Measurements from ENCODE around the gene STX7.
A peak's percentile ranks its signal among the peaks of the same experiment; 100 is the strongest.

Gene STX7

GRCh38 chr6:132471787-132472186 is 41.1 kb downstream of the STX7 start:
- no peak for DNase-seq
- no peak overlapping the region for H3K18ac ChIP-seq (ENCODE audit: low read length)
- H3K4ac ChIP-seq (ENCODE audit: low read depth, low read length): no peak overlapping the region
- H3K36me3 ChIP-seq (ENCODE audit: control insufficient read depth in 1 of 2, insufficient read depth in 2 of 2, low read length in 2 of 2): peaks cover 0 to 6% of the 10 kb centered on the region in 2 experiments
- H2BK12ac ChIP-seq (ENCODE audit: low read length): no peak overlapping the region
- H3K27ac ChIP-seq (ENCODE audit: low read depth, low read length): no peak overlapping the region
- no peak overlapping the region for H2AK5ac ChIP-seq (ENCODE audit: low read length)
- H2AFZ ChIP-seq (ENCODE audit: insufficient read depth, low read length, poor library complexity): no peak overlapping the region
- H3K79me2 ChIP-seq (ENCODE audit: control insufficient read depth, insufficient read depth, low read length, poor library complexity): no peaks in the 10 kb centered on the region
- no peak overlapping the region for H3K9ac ChIP-seq (ENCODE audit: low read length)
- no peak overlapping the region for H3K23ac ChIP-seq (ENCODE audit: low read length)
- H3K4me3 ChIP-seq (ENCODE audit: low read depth, low read length): no peak overlapping the region
- H3K4me1 ChIP-seq (ENCODE audit: control insufficient read depth in 1 of 2, insufficient read depth in 2 of 2, low read length in 2 of 2): peaks cover 0 to 2% of the 10 kb centered on the region in 2 experiments
- no peaks in the 10 kb centered on the region for H3K9me3 ChIP-seq (ENCODE audit: insufficient read depth, low read depth, low read length)
- no peaks in the 10 kb centered on the region for H3K79me1 ChIP-seq (ENCODE audit: low read length)
- no CpG with 5 or more reads among the region's 3 CpGs for WGBS (ENCODE audit: extremely low coverage, insufficient coverage, insufficient read length)
- no peak overlapping the region for H3K4me2 ChIP-seq (ENCODE audit: low read length)
- H3K14ac ChIP-seq (ENCODE audit: low read length): no peak overlapping the region
- H4K12ac ChIP-seq (ENCODE audit: low read depth, low read length): no peak overlapping the region
- H4K8ac ChIP-seq (ENCODE audit: low read depth, low read length): no peak overlapping the region
- H3K27me3 ChIP-seq (ENCODE audit: insufficient read depth, low read length): no peaks in the 10 kb centered on the region
- H2BK5ac ChIP-seq (ENCODE audit: low read depth, low read length, poor library complexity): no peak overlapping the region
- H2BK120ac ChIP-seq (ENCODE audit: insufficient read depth, low read length, poor library complexity): no peak overlapping the region
- no peak overlapping the region for H4K91ac ChIP-seq (ENCODE audit: low read depth, low read length)

DNA sequence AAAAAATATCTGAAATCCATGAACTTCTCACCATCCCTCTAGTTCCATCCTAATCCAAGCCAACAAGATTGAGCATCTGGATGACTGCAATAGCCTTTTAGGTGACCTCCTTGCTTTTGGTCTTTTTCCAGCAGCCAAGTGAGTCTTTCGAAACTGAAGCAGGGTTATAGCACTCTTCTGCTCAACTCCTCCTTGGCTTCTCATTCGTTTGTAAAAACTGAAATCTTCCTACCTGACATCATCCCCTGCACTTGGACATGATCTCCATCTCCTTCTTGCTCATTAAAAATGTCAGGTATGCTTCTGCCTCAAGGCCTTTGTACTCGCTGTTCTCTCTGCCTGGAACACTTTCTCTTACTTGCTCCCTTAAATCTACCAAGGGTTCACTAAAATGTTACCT is 46.0 kb downstream of the STX7 start:
- Histone ChIP-seq H3K27ac (ENCODE audit: low read depth, low read length) (no peak overlapping the region), H4K8ac (ENCODE audit: low read depth, low read length) (no peak overlapping the region), H2BK120ac (ENCODE audit: insufficient read depth, low read length, poor library complexity) (no peak overlapping the region), H2BK12ac (ENCODE audit: low read length) (no peak overlapping the region), H3K14ac (ENCODE audit: low read length) (no peak overlapping the region), H3K9ac (ENCODE audit: low read length) (no peak overlapping the region), H3K36me3 (ENCODE audit: control insufficient read depth in 1 of 2, insufficient read depth in 2 of 2, low read length in 2 of 2) (peaks cover 3 to 17% of the 10 kb centered on the region in 2 experiments), H3K4ac (ENCODE audit: low read depth, low read length) (no peak overlapping the region), H3K4me1 (ENCODE audit: control insufficient read depth in 1 of 2, insufficient read depth in 2 of 2, low read length in 2 of 2) (peaks cover 2 to 11% of the 10 kb centered on the region in 2 experiments), H3K4me2 (ENCODE audit: low read length) (no peak overlapping the region), H3K9me3 (ENCODE audit: insufficient read depth, low read depth, low read length) (no peaks in the 10 kb centered on the region), H3K23ac (ENCODE audit: low read length) (no peak overlapping the region), H2AK5ac (ENCODE audit: low read length) (no peak overlapping the region), H3K4me3 (ENCODE audit: low read depth, low read length) (no peak overlapping the region), H4K91ac (ENCODE audit: low read depth, low read length) (no peak overlapping the region), H2BK5ac (ENCODE audit: low read depth, low read length, poor library complexity) (no peak overlapping the region), H4K12ac (ENCODE audit: low read depth, low read length) (no peak overlapping the region), H2AFZ (ENCODE audit: insufficient read depth, low read length, poor library complexity) (no peak overlapping the region), H3K79me2 (ENCODE audit: control insufficient read depth, insufficient read depth, low read length, poor library complexity) (no peaks in the 10 kb centered on the region), H3K18ac (ENCODE audit: low read length) (no peak overlapping the region), H3K27me3 (ENCODE audit: insufficient read depth, low read length) (no peaks in the 10 kb centered on the region), H3K79me1 (ENCODE audit: low read length) (peaks cover 4% of the 10 kb centered on the region)
- WGBS (ENCODE audit: extremely low coverage, insufficient coverage, insufficient read length): no CpG with 5 or more reads among the region's 3 CpGs
- peak; percentile 7 to 71 for DNase-seq

DNA sequence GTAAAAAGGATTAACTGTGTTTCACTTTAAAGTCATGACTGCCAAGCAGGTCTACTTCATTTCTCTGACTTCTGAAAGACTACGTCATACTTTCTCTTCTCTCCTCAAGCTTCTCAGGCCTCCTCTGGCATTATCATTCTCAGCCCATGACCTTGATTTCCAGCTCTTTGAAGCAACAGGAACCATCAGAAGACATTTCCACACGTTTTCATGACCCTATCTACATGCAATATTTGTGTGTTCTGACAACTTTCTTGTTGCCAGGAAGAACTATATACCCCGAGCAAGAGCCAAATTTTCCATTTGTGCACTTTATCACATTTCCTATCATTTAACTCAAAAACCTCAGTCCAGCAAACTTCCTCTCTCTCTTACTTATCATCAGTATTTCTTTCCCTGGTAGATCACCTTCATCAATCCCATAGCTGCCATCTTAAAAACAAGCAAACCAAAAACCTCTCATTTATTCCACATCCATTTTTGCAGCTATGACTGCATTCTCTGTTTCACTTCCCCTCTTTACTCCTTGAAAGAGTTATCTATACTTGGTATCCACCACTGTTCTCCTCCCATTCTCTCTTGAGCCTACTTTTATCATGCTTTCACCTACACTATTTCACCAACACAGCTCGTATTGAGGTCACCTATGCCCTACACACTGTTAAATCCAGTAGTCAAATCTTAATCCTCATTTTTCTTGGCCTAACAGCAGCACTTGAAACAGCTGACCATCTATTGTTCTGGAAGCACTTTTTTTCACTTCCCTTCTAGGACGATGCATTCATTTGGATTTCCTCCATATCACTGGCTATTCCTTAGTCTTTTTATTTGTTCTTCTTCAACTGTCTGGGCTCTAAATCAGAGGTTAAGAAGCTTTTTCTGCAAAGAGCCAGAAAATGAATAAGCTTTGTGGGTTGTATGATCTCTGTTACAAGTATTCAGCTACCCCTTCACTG is 47.1 kb downstream of the STX7 start:
- Histone ChIP-seq H2BK12ac (ENCODE audit: low read length) (no peak overlapping the region), H3K79me1 (ENCODE audit: low read length) (peaks cover 4% of the 10 kb centered on the region)

DNA sequence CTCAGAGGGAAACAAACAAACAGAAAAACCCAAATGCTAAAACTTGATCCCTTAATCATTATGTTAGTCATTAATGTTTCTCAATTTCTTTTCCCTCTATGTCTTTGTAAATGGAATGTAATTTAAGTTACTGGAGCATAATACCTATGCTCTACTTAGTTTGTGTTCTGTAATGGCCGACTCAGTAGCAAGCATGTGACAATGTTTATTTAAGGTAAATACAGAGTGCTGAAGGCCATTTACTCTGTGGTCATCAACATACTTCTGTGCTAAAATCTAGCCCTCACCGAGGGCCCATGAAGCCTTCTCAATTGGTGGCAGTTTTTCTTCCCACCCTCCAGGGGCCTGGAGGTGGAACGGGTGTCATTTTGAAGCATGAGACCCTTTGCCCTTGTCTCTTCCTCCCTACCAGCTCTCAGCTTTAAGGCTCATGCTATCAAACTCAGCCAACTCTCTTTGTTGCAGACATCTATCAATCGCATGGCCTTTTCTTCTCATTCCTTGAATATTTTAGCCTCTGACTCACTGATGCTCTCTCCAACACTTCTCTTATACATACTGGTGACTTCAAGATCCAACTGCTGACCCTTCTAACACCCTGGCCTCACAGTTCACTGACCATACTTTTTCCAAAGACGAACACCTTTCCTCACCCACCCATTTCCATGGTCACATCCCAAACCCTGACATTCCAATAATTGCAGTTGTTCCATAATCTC is 48.2 kb downstream of the STX7 start:
- peaks cover 2 to 11% of the 10 kb centered on the region in 2 experiments for H3K4me1 ChIP-seq (ENCODE audit: control insufficient read depth in 1 of 2, insufficient read depth in 2 of 2, low read length in 2 of 2)
- H3K4me3 ChIP-seq (ENCODE audit: low read depth, low read length): no peak overlapping the region
- no peak overlapping the region for H3K23ac ChIP-seq (ENCODE audit: low read length)
- no peak overlapping the region for H2AFZ ChIP-seq (ENCODE audit: insufficient read depth, low read length, poor library complexity)
- H3K18ac ChIP-seq (ENCODE audit: low read length): no peak overlapping the region
- no peak overlapping the region for H4K12ac ChIP-seq (ENCODE audit: low read depth, low read length)
- H3K4ac ChIP-seq (ENCODE audit: low read depth, low read length): no peak overlapping the region
- H2BK5ac ChIP-seq (ENCODE audit: low read depth, low read length, poor library complexity): no peak overlapping the region
- no CpG with 5 or more reads among the region's 5 CpGs for WGBS (ENCODE audit: extremely low coverage, insufficient coverage, insufficient read length)
- H3K79me2 ChIP-seq (ENCODE audit: control insufficient read depth, insufficient read depth, low read length, poor library complexity): no peaks in the 10 kb centered on the region
- no peak overlapping the region for H3K9ac ChIP-seq (ENCODE audit: low read length)
- H3K79me1 ChIP-seq (ENCODE audit: low read length): peaks cover 4% of the 10 kb centered on the region
- no peak overlapping the region for H4K8ac ChIP-seq (ENCODE audit: low read depth, low read length)
- no peak overlapping the region for H2AK5ac ChIP-seq (ENCODE audit: low read length)
- H3K27ac ChIP-seq (ENCODE audit: low read depth, low read length): no peak overlapping the region
- no peak overlapping the region for H2BK12ac ChIP-seq (ENCODE audit: low read length)
- peak in 1 of 2 donors; percentile 66 for DNase-seq
- no peak overlapping the region for H4K91ac ChIP-seq (ENCODE audit: low read depth, low read length)
- H3K9me3 ChIP-seq (ENCODE audit: insufficient read depth, low read depth, low read length): no peaks in the 10 kb centered on the region
- H3K27me3 ChIP-seq (ENCODE audit: insufficient read depth, low read length): no peaks in the 10 kb centered on the region
- H3K36me3 ChIP-seq (ENCODE audit: control insufficient read depth in 1 of 2, insufficient read depth in 2 of 2, low read length in 2 of 2): peaks cover 7 to 19% of the 10 kb centered on the region in 2 experiments
- H2BK120ac ChIP-seq (ENCODE audit: insufficient read depth, low read length, poor library complexity): no peak overlapping the region
- H3K14ac ChIP-seq (ENCODE audit: low read length): no peak overlapping the region
- H3K4me2 ChIP-seq (ENCODE audit: low read length): peak overlapping the region; percentile 24

More for the DNA sequence above, 47.1 kb downstream of the STX7 start:
- no peaks in the 10 kb centered on the region for H3K27me3 ChIP-seq (ENCODE audit: insufficient read depth, low read length)
- H2BK120ac ChIP-seq (ENCODE audit: insufficient read depth, low read length, poor library complexity): no peak overlapping the region
- H3K18ac ChIP-seq (ENCODE audit: low read length): no peak overlapping the region
- H3K79me2 ChIP-seq (ENCODE audit: control insufficient read depth, insufficient read depth, low read length, poor library complexity): no peaks in the 10 kb centered on the region
- H3K27ac ChIP-seq (ENCODE audit: low read depth, low read length): no peak overlapping the region
- H3K4ac ChIP-seq (ENCODE audit: low read depth, low read length): no peak overlapping the region
- no peak overlapping the region for H3K14ac ChIP-seq (ENCODE audit: low read length)
- H3K9me3 ChIP-seq (ENCODE audit: insufficient read depth, low read depth, low read length): no peaks in the 10 kb centered on the region
- no peak for DNase-seq
- H3K23ac ChIP-seq (ENCODE audit: low read length): no peak overlapping the region
- no peak overlapping the region for H3K9ac ChIP-seq (ENCODE audit: low read length)
- H3K4me2 ChIP-seq (ENCODE audit: low read length): no peak overlapping the region
- H2AK5ac ChIP-seq (ENCODE audit: low read length): no peak overlapping the region
- H3K4me3 ChIP-seq (ENCODE audit: low read depth, low read length): no peak overlapping the region
- no peak overlapping the region for H4K91ac ChIP-seq (ENCODE audit: low read depth, low read length)
- H4K8ac ChIP-seq (ENCODE audit: low read depth, low read length): no peak overlapping the region
- peaks cover 2 to 11% of the 10 kb centered on the region in 2 experiments for H3K4me1 ChIP-seq (ENCODE audit: control insufficient read depth in 1 of 2, insufficient read depth in 2 of 2, low read length in 2 of 2)
- peaks cover 7 to 20% of the 10 kb centered on the region in 2 experiments for H3K36me3 ChIP-seq (ENCODE audit: control insufficient read depth in 1 of 2, insufficient read depth in 2 of 2, low read length in 2 of 2)
- no peak overlapping the region for H2AFZ ChIP-seq (ENCODE audit: insufficient read depth, low read length, poor library complexity)
- WGBS (ENCODE audit: extremely low coverage, insufficient coverage, insufficient read length): no CpG with 5 or more reads among the region's 5 CpGs
- no peak overlapping the region for H4K12ac ChIP-seq (ENCODE audit: low read depth, low read length)
- H2BK5ac ChIP-seq (ENCODE audit: low read depth, low read length, poor library complexity): no peak overlapping the region

All from trophoblast cell (in vitro differentiated cells and primary cell).